ENCODE results near the gene KCNIP1. TPM values are rescaled to one million over a fixed set of nuclear protein-coding genes. Genes with fewer than 3 reads are reported as not detected.

The KCNIP1 gene
- total and polyA plus RNA-seq, 2 of the 8 experiments (the other 6 are each of a cell fraction or from before 2014, with no cell fraction given), result 0.52 to 0.83 TPM

- TF ChIP-seq ATF3 (IDR thresholded peaks at IDR 0.05; ENCODE audit: insufficient read depth, low read depth, low read length) (no peak), KDM5A (IDR thresholded peaks at IDR 0.05; ENCODE audit: low read length) (no peak), USF2 (IDR thresholded peaks at IDR 0.05; ENCODE audit: low read length) (no peak), KDM4A (IDR thresholded peaks at IDR 0.05; ENCODE audit: low read depth, low read length, severe bottlenecking) (no peak), CTBP2 (IDR thresholded peaks at IDR 0.05; ENCODE audit: borderline replicate concordance, insufficient read depth, insufficient read length, low read length) (no peak), CBX5 (IDR thresholded peaks at IDR 0.05; ENCODE audit: low read depth, low read length) (no peak), ZNF274 (IDR thresholded peaks at IDR 0.05; ENCODE audit: borderline replicate concordance, extremely low read depth, low read length) (no peak)
Observed at GRCh38 chr5:170468633-170469285, 35.1 kb upstream of the KCNIP1 start (continued).

All from H1 (cell line).